Central memory CD8-positive, alpha-beta T cell (primary cell): ENCODE results near the gene NIPAL3.
A peak's percentile ranks its signal among the peaks of the same experiment; 100 is the strongest.
"Not testable (repeated sequence)": the region's sequence is repeated elsewhere in the genome, so short reads cannot be mapped to it uniquely, and the experiment has no call there.

ENCODE experiments used
- ATAC-seq: fragments of 150-1000 bp; cut with Tn5 transposase; replicated peaks from 2 replicates; pipeline ENCODE4 v1.10.0; 2022; ENCODE audit warnings: mild to moderate bottlenecking, moderate FRiP score, moderate number of reproducible peaks; ENCODE audit not compliant: poor library complexity, severe bottlenecking; ENCODE audit errors: extremely low read depth
- DNase-seq, 2 donors: peaks; one replicate each; pipeline ENCODE4 v3.0.0; 2021; ENCODE audit warnings: low spot score in 2 of 2
- H3K27ac Mint-ChIP-seq: one replicate; pipeline ENCODE4 v1.8.0; 2022; ENCODE audit warnings: low read depth, mild to moderate bottlenecking, moderate library complexity, mixed read lengths
- H3K27me3 Mint-ChIP-seq: one replicate; pipeline ENCODE4 v1.8.0; 2022; ENCODE audit warnings: mixed read lengths
- H3K36me3 Mint-ChIP-seq: one replicate; pipeline ENCODE4 v1.8.0; 2022; ENCODE audit warnings: mild to moderate bottlenecking, moderate library complexity, mixed read lengths; ENCODE audit not compliant: insufficient read depth
- H3K4me1 Mint-ChIP-seq: one replicate; pipeline ENCODE4 v1.8.0; 2022; ENCODE audit warnings: mixed read lengths
- H3K4me3 Mint-ChIP-seq: one replicate; pipeline ENCODE4 v1.8.0; 2022; ENCODE audit warnings: mild to moderate bottlenecking, moderate library complexity, mixed read lengths
- H3K9me3 Mint-ChIP-seq: one replicate; pipeline ENCODE4 v1.8.0; 2022; ENCODE audit warnings: mixed read lengths

The NIPAL3 gene

DNA sequence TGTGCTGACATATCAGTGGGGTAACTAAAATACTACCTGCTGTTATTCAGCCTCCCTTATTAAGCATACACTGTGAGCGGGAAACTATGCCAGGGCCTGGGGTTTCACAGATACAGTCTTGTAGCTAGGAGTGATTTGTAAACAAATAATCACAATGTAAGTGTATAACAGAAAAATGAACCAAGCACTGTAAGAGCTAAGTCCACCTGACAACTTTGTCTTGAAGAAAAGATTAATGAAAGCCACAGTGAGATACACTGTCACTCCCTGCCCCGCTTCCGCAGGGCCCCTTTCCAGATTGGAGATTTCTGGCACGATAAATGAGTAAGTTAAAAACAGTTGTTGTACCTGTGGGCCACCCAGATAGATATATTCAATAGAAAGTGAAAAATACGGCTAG is 91.8 kb downstream of the NIPAL3 start:
- Mint-ChIP-seq H3K36me3 (peaks cover 32% of the 10 kb centered on the region), H3K4me3 (peak overlapping the region; percentile 61), H3K27me3 (no peaks in the 10 kb centered on the region), H3K4me1 (peaks cover 72% of the 10 kb centered on the region), H3K27ac (peak overlapping the region; percentile 81), H3K9me3 (no peaks in the 10 kb centered on the region)
- ATAC-seq = peak; percentile 12
- DNase-seq = no peak

DNA sequence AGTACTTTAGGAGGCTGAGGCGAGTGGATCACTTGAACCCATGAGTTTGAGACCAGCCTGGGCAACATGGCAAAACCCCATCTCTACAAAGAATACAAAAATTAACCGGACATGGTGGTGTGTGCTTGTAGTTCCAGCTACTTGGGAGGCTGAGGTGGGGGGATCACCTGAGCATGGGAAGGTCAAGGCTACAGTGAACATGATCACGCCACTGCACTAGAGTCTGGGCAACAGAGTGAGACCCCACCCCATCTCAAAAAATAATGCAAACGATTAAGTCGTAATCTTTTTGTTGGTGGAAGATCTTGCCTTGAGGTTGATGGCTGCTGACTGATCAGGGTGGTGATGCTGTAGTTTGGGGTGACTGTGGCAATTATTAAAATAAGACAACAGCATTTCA is 93.3 kb downstream of the NIPAL3 start:
- ATAC-seq (no peak), DNase-seq (no peak)
- H3K4me3 Mint-ChIP-seq = no peak overlapping the region
- peak overlapping the region; percentile 81 for H3K27ac Mint-ChIP-seq
- peaks cover 27% of the 10 kb centered on the region for H3K36me3 Mint-ChIP-seq
- H3K4me1 Mint-ChIP-seq = peaks cover 65% of the 10 kb centered on the region
- no peaks in the 10 kb centered on the region for H3K9me3 Mint-ChIP-seq
- H3K27me3 Mint-ChIP-seq = no peaks in the 10 kb centered on the region

DNA sequence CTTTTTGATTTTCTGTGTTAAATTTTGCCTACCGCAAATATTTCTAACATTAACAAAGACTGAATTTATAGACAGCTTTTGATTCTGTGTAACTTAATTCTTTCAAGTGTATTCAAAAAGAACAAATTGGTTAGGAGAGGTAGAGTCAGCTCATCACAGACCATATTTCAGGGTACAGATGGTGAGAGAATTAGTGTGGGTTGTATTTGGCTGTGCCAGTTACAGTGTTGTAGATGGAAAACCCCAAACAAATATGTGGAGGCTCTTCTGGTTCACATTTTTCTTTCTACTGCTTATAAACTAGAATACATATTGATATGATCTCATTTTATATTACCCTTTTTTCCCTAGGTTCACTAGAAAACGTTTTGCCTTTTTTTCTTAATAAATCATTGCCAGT is 98.1 kb downstream of the NIPAL3 start:
- no peak overlapping the region for H3K4me3 Mint-ChIP-seq
- peaks cover 41% of the 10 kb centered on the region for H3K4me1 Mint-ChIP-seq
- DNase-seq = no peak
- H3K9me3 Mint-ChIP-seq = no peaks in the 10 kb centered on the region
- no peak overlapping the region for H3K27ac Mint-ChIP-seq
- no peak for ATAC-seq
- no peaks in the 10 kb centered on the region for H3K27me3 Mint-ChIP-seq
- peaks cover 26% of the 10 kb centered on the region for H3K36me3 Mint-ChIP-seq

DNA sequence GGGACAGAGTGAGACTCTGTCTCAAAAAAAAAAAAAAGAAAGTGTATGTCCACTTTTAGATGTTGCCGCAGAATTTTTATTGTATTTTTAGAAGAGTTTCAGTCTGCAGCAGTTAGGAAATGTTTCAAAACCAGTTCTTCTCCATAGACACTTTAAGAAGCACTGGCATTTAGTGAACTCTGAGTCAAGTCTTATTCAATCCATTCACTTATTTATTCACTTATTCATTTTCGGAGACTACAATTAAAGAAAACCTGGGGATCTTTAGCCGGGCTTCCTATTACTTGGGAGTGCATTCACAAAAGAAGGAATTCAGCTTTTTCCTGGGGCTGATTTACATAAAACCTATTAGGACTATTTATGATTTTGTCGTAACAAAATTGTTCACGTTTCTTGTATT is 99.3 kb downstream of the NIPAL3 start:
- no peak overlapping the region for H3K4me3 Mint-ChIP-seq
- DNase-seq (no peak), ATAC-seq (no peak)
- H3K27me3 Mint-ChIP-seq = no peaks in the 10 kb centered on the region
- peaks cover 25% of the 10 kb centered on the region for H3K36me3 Mint-ChIP-seq
- H3K4me1 Mint-ChIP-seq = peaks cover 30% of the 10 kb centered on the region
- no peak overlapping the region for H3K27ac Mint-ChIP-seq
- H3K9me3 Mint-ChIP-seq = no peaks in the 10 kb centered on the region

DNA sequence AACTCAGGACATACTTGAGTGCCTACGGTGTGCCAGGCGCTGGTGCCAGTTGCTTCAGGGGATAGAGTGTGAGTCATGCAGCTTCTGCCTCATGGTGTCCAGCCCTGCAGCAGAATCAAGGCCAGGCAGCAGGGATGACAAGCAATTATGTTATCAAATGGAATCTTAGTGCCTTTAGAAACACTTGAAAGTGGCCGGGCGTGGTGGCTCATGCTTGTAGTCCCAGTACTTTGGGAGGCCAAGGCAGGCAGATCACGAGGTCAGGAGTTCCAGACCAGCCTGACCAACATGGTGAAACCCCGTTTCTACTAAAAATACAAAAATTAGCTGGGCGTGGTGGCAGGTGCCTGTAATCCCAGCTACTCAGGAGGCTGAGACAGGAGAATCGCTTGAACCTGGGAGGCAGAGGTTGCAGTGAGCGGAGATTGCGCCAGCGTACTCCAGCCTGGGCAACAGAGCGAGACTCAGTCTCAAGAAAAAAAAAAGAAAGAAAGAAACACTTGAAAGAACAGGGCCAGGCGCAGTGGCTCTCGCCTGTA is 100.1 kb downstream of the NIPAL3 start:
- Mint-ChIP-seq H3K4me1 (peaks cover 27% of the 10 kb centered on the region), H3K36me3 (peaks cover 28% of the 10 kb centered on the region)
- not testable (repeated sequence) for H3K27ac Mint-ChIP-seq, DNase-seq, H3K27me3 Mint-ChIP-seq, H3K9me3 Mint-ChIP-seq, ATAC-seq, H3K4me3 Mint-ChIP-seq

DNA sequence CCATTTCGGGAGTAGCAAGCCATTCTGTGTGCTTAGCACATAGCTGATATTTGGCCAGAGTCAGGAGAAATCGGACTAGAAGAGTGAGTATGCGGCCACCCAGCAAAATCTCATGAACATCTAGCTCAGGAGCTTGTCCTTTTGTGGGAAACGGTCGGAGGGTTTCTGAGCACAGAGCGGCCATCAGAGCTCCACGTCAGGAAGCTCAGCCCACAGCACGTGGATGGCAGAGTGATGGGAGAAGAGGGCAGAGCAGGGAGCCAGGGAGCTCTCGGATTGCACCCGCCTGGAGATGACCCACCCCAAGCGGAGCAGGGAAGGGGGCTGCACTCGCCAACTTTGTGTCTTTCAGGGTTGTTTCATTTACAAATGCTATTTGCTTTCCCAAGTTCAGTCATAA is 100.9 kb downstream of the NIPAL3 start:
- DNase-seq = no peak
- H3K4me1 Mint-ChIP-seq = peaks cover 23% of the 10 kb centered on the region
- H3K4me3 Mint-ChIP-seq = no peak overlapping the region
- no peak for ATAC-seq
- H3K27me3 Mint-ChIP-seq = no peaks in the 10 kb centered on the region
- no peaks in the 10 kb centered on the region for H3K9me3 Mint-ChIP-seq
- H3K36me3 Mint-ChIP-seq = peaks cover 28% of the 10 kb centered on the region
- no peak overlapping the region for H3K27ac Mint-ChIP-seq

DNA sequence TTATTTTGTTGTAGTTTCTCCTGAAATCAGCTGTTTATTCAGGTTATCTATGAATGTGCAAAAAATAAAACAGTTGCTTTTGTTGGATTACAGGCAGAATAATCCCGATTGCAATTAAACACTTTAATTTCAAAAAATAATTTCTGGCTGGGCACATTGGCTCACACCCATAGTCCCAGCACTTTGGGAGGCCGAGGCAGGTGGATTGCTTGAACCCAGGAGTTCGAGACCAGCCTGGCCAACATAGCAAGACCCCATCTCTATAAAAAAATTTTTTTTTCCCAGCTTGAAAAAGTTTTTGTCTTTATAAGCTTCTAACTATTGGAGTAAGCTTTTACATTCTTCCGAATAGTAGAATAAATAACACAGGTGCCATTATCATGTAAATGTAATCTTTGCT is 102.3 kb downstream of the NIPAL3 start:
- Mint-ChIP-seq H3K27ac (no peak overlapping the region), H3K4me1 (peaks cover 18% of the 10 kb centered on the region), H3K9me3 (no peaks in the 10 kb centered on the region), H3K36me3 (peaks cover 25% of the 10 kb centered on the region), H3K27me3 (no peaks in the 10 kb centered on the region), H3K4me3 (no peak overlapping the region)
- no peak for ATAC-seq
- DNase-seq = no peak

DNA sequence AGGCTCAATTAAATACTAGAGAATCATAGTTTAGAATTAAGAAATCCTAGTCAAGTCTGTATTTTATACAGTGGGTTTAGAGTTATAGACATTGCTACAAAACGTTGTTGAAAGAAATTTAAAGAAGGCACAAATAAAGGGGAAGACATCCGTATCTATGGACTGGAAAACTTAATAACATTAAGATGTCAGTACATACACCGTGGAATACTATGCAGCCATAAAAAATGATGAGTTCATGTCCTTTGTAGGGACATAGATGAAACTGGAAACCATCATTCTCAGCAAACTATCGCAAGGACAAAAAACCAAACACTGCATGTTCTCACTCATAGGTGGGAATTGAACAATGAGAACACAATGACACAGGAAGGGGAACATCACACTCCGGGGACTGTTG is 104.7 kb downstream of the NIPAL3 start:
- not testable (repeated sequence) for H3K4me3 Mint-ChIP-seq, DNase-seq, ATAC-seq, H3K27ac Mint-ChIP-seq, H3K9me3 Mint-ChIP-seq, H3K27me3 Mint-ChIP-seq
- H3K36me3 Mint-ChIP-seq = peaks cover 20% of the 10 kb centered on the region
- peaks cover 11% of the 10 kb centered on the region for H3K4me1 Mint-ChIP-seq
